Hematopoietic multipotent progenitor cell treated with erythropoietin and hydrocortisone succinate and interleukin-3 and kit ligand, for 8 days (in vitro differentiated cells): ENCODE data around the gene CADPS.

Experiments
- DNase-seq: peaks from one replicate; pipeline ENCODE4 v3.0.0-alpha.2; 2015

The CADPS gene

GRCh38 chr3:62874711-62875557 is at the start of gene CADPS:
Gene CADPS, minus strand, starts transcription at chr3:62875416. Its CDS starts 387 bp downstream, at chr3:62875029.
- DNase-seq, result no peak

- no peak for DNase-seq
These were observed 47.9 kb upstream of the CADPS start for GRCh38 chr3:62923066-62923465.

- DNase-seq, result no peak
These were observed 47.1 kb upstream of the CADPS start for GRCh38 chr3:62922326-62922725.

GRCh38 chr3:62920466-62920784 is 45.2 kb upstream of the CADPS start:
- DNase-seq, result no peak

GRCh38 chr3:62919784-62920465 is 44.7 kb upstream of the CADPS start:
- no peak for DNase-seq

GRCh38 chr3:62918777-62919176 is 43.6 kb upstream of the CADPS start:
- DNase-seq, result no peak

GRCh38 chr3:62918131-62918530 is 42.9 kb upstream of the CADPS start:
- no peak for DNase-seq

- no peak for DNase-seq
These were observed 36.3 kb upstream of the CADPS start for GRCh38 chr3:62911526-62911925.

- no peak for DNase-seq
These were observed 30.1 kb upstream of the CADPS start for GRCh38 chr3:62905331-62905730.

- DNase-seq, result no peak
These were observed 23.6 kb upstream of the CADPS start for GRCh38 chr3:62898530-62899496.

GRCh38 chr3:62895901-62896300 is 20.7 kb upstream of the CADPS start:
- no peak for DNase-seq

GRCh38 chr3:62892951-62893350 is 17.7 kb upstream of the CADPS start:
- no peak for DNase-seq

- DNase-seq, result no peak
These were observed 16.8 kb upstream of the CADPS start for GRCh38 chr3:62892045-62892444.

- no peak for DNase-seq
These were observed 13.6 kb upstream of the CADPS start for GRCh38 chr3:62888778-62889177.

- DNase-seq, result no peak
These were observed 13.0 kb upstream of the CADPS start for GRCh38 chr3:62888180-62888579.

GRCh38 chr3:62885136-62885535 is 9.9 kb upstream of the CADPS start:
- no peak for DNase-seq

- no peak for DNase-seq
These were observed 9.1 kb upstream of the CADPS start for GRCh38 chr3:62884096-62884870.

GRCh38 chr3:62882676-62883200 is 7.5 kb upstream of the CADPS start:
- DNase-seq, result no peak

GRCh38 chr3:62876064-62876463 is 848 bp upstream of the CADPS start:
- peak; percentile 19 for DNase-seq

- DNase-seq, result no peak
These were observed 364 bp upstream of the CADPS start for GRCh38 chr3:62875558-62876002.

- no peak for DNase-seq
These were observed 1.2 kb downstream of the CADPS start for GRCh38 chr3:62873761-62874710.
